Keratinocyte (primary cell): ENCODE measurements around the gene DCDC2. TPM values are rescaled to one million over a fixed set of nuclear protein-coding genes. Genes with fewer than 3 reads are reported as not detected.

Experiments
- DNase-seq: peaks from one replicate; pipeline ENCODE4 v3.0.0-alpha.2; 2011; ENCODE audit warnings: low read depth, missing footprints, low spot score
- FAIRE-seq: peaks from 2 replicates; lab custom pipeline; 2011; peaks lifted over from hg19 to GRCh38; lab: Jason Lieb, UNC
- H2AFZ ChIP-seq: 2 replicates; pipeline ENCODE4 v1.6.0; 2012; ENCODE audit warnings: low read length, control low read depth, inconsistent platforms; ENCODE audit not compliant: control insufficient read depth
- H3K27ac ChIP-seq: 2 replicates; pipeline ENCODE4 v1.5.1; 2011; ENCODE audit warnings: low read length; ENCODE audit not compliant: control insufficient read depth, insufficient read depth
- H3K27me3 ChIP-seq: 3 replicates; pipeline ENCODE4 v1.6.0; 2011; ENCODE audit warnings: low read length; ENCODE audit not compliant: control insufficient read depth, insufficient read depth; ENCODE audit errors: extremely low read depth
- H3K36me3 ChIP-seq, 2 experiments: 2 replicates in 1 of 2; 3 replicates in 1 of 2; pipeline ENCODE4 v1.5.1; 2011; ENCODE audit warnings: low read length in 2 of 2, mild to moderate bottlenecking in 1 of 2; ENCODE audit not compliant: control insufficient read depth in 2 of 2, insufficient read depth in 2 of 2; ENCODE audit errors: extremely low read depth in 1 of 2
- H3K4me1 ChIP-seq: 3 replicates; pipeline ENCODE4 v1.5.1; 2011; ENCODE audit warnings: low read length; ENCODE audit not compliant: control insufficient read depth, insufficient read depth; ENCODE audit errors: extremely low read depth
- H3K4me2 ChIP-seq: 3 replicates; pipeline ENCODE4 v1.6.0; 2011; ENCODE audit warnings: low read depth, low read length; ENCODE audit not compliant: control insufficient read depth, insufficient read depth; ENCODE audit errors: extremely low read depth
- H3K4me3 ChIP-seq, 3 experiments: fragments of 200-600 bp in 1 of 3; sonication (generic) in 1 of 3; 2 replicates in 2 of 3; 3 replicates in 1 of 3; pipeline ENCODE4 v1.5.1; 2011 to 2016; ENCODE audit warnings: low read length in 3 of 3, mild to moderate bottlenecking in 3 of 3, control low read depth in 2 of 3, inconsistent platforms in 1 of 3, low read depth in 1 of 3, mixed read lengths in 1 of 3, mixed run types in 1 of 3, moderate library complexity in 1 of 3; ENCODE audit not compliant: control insufficient read depth in 2 of 3, insufficient read depth in 2 of 3; ENCODE audit errors: extremely low read depth in 1 of 3
- H3K79me2 ChIP-seq: 2 replicates; pipeline ENCODE4 v1.6.0; 2012; ENCODE audit warnings: low read length; ENCODE audit not compliant: control insufficient read depth, insufficient read depth
- H3K9ac ChIP-seq: 3 replicates; pipeline ENCODE4 v1.6.0; 2011; ENCODE audit warnings: low read length; ENCODE audit not compliant: control insufficient read depth, insufficient read depth; ENCODE audit errors: extremely low read depth
- H3K9me1 ChIP-seq: 3 replicates; pipeline ENCODE4 v1.6.0; 2011; ENCODE audit warnings: low read length; ENCODE audit not compliant: control insufficient read depth, insufficient read depth; ENCODE audit errors: extremely low read depth
- H3K9me3 ChIP-seq: 2 replicates; pipeline ENCODE4 v1.5.1; 2012; ENCODE audit warnings: low read depth, low read length; ENCODE audit not compliant: control insufficient read depth
- H4K20me1 ChIP-seq: 3 replicates; pipeline ENCODE4 v1.6.0; 2011; ENCODE audit warnings: low read length; ENCODE audit not compliant: control insufficient read depth, insufficient read depth; ENCODE audit errors: extremely low read depth
- EZH2 ChIP-seq: IDR thresholded peaks from one replicate; pipeline ENCODE4 v1.6.1; 2012; ENCODE audit warnings: inconsistent platforms, mild to moderate bottlenecking, low read length, moderate library complexity
- dilution Hi-C: fragments of 300-500 bp; cut with MboI; formaldehyde crosslinking; loops from one replicate; pipeline ENCODE4 v1.7.0; 2020; ENCODE audit warnings: low sequenced_read_pairs; ENCODE audit not compliant: extremely low pct_ligation_motif_present
- polyA plus RNA-seq, 5 experiments: library from polyadenylated mRNA; depleted of rRNA in 3 of 5; stranded (reverse) in 3 of 5; stranded (forward) in 1 of 5; unstranded in 1 of 5; fragments of >200 nt; gene quantifications; 1 replicate in 1 of 5; 2 replicates in 3 of 5; 3 replicates in 1 of 5; pipeline versions ENCODE4 v1.2.1 to v1.2.3, GENCODE V29; 2011 to 2012; ENCODE audit warnings: missing spikeins in 2 of 5, low read depth in 1 of 5, low replicate concordance in 1 of 5
- TF ChIP-seq, protein P1 (sequence below), 3 experiments: IDR thresholded peaks in 1 of 3; conservative IDR thresholded peaks in 1 of 3; optimal IDR thresholded peaks in 1 of 3; 2 replicates in 2 of 3; 3 replicates in 1 of 3; pipeline versions ENCODE3 to v1.5.1; 2011; ENCODE audit warnings: low read length in 3 of 3, mild to moderate bottlenecking in 3 of 3, moderate library complexity in 2 of 3, control low read depth in 1 of 3, inconsistent platforms in 1 of 3; ENCODE audit not compliant: insufficient read depth in 2 of 3; ENCODE audit errors: extremely low read depth in 1 of 3

The DCDC2 gene
- polyA plus RNA-seq, 1 donor (not counting 4 experiments of a cell fraction or from before 2014, with no cell fraction given): 0.10 TPM

DNA sequence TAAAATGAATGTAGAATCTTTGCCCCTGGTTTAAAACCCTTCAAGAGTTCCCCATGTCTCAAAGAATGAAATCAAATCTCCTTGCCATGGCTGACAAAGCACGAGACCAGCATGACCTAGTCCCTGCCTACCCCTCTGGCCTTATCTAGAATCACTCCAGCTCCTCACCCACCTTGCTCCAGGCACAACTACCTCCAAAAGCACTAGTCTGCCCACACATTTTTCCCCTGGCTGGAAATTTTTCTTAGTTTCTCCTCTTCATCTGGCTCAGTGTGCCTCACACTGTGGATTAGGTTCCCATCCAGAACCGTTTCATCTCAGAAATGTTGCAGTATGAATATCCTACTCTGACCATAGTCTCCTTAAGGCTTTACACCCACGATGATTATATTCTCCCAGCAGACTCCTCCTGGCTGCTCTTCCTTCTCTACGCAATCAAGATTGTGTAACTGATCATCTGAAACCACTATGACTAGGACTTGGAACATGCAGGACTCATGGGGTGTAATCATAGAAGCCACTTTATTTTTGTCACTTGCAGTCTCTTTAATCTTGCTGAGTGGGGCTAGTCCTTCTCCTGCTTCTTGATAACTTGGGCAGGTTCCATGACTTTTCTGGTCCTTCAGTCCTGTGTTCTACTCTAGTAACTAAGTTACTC, 37.0 kb upstream of the DCDC2 start:
- dilution Hi-C loops: loop anchor here (25.0 kb wide), 1 partner anchor 108 kb away; no protein-coding TSS in a partner anchor
- DNase-seq: no peak
- no peaks in the 10 kb centered on the region for H3K4me1 ChIP-seq
- no peak for TF ChIP-seq EZH2
- TF ChIP-seq, protein P1, sequence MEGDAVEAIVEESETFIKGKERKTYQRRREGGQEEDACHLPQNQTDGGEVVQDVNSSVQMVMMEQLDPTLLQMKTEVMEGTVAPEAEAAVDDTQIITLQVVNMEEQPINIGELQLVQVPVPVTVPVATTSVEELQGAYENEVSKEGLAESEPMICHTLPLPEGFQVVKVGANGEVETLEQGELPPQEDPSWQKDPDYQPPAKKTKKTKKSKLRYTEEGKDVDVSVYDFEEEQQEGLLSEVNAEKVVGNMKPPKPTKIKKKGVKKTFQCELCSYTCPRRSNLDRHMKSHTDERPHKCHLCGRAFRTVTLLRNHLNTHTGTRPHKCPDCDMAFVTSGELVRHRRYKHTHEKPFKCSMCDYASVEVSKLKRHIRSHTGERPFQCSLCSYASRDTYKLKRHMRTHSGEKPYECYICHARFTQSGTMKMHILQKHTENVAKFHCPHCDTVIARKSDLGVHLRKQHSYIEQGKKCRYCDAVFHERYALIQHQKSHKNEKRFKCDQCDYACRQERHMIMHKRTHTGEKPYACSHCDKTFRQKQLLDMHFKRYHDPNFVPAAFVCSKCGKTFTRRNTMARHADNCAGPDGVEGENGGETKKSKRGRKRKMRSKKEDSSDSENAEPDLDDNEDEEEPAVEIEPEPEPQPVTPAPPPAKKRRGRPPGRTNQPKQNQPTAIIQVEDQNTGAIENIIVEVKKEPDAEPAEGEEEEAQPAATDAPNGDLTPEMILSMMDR (optimal IDR thresholded peaks at IDR 0.05 in 1 of 3, IDR thresholded peaks at IDR 0.05 in 1 of 3, conservative IDR thresholded peaks at IDR 0.05 in 1 of 3; ENCODE audit: extremely low read depth in 1 of 3, insufficient read depth in 2 of 3, low read length in 3 of 3): no peak
- no peaks in the 10 kb centered on the region for H3K27me3 ChIP-seq
- no peaks in the 10 kb centered on the region for H3K9me3 ChIP-seq
- no peak overlapping the region for H2AFZ ChIP-seq
- no peaks in the 10 kb centered on the region for H3K36me3 ChIP-seq
- H4K20me1 ChIP-seq: no peaks in the 10 kb centered on the region
- no peak overlapping the region for H3K9ac ChIP-seq
- no peak overlapping the region for H3K27ac ChIP-seq
- no peak overlapping the region for H3K4me2 ChIP-seq
- H3K4me3 ChIP-seq: no peak overlapping the region
- FAIRE-seq: no peak
- H3K79me2 ChIP-seq: no peaks in the 10 kb centered on the region
- H3K9me1 ChIP-seq: no peaks in the 10 kb centered on the region

DNA sequence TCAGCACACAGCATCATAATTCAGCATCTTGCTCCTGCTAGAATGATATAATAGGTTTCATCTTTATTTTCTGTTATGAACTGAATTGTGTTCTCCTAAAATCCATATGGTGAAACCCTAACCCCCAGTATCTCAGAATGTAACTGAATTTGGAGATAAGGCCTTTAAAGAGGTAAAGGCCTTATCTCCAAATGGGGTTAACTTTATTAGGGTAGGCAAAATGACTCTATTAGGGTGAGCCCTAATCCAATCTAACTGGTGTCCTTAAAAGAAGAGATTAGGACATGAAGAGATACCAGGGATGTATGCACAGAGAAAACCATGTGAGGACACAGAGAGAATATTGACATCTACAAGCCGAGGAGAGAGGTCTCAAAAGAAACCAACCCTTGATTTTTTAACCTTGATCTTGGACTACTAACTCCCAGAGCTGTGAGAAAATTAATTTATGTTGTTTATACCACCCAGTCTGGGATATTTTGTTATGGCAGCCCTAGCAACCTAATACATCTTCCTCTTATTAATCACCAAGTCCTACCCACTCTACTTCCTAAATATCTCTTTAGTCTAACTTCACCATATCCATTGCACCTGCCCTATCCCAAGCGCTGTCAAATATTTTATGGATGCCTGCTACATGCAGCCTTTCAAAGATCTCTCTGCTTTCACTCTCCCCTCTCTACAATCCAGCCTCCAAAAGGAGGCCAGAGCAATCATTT, 36.4 kb upstream of the DCDC2 start:
- Histone ChIP-seq H3K9me3 (no peaks in the 10 kb centered on the region), H3K4me3 (no peak overlapping the region), H3K4me2 (no peak overlapping the region), H3K79me2 (no peaks in the 10 kb centered on the region), H4K20me1 (no peaks in the 10 kb centered on the region), H3K27ac (no peak overlapping the region), H3K9ac (no peak overlapping the region), H3K9me1 (no peaks in the 10 kb centered on the region), H3K36me3 (no peaks in the 10 kb centered on the region), H2AFZ (no peak overlapping the region), H3K27me3 (no peaks in the 10 kb centered on the region), H3K4me1 (no peaks in the 10 kb centered on the region)
- no peak for FAIRE-seq
- no peak for TF ChIP-seq EZH2
- TF ChIP-seq, protein P1 (optimal IDR thresholded peaks at IDR 0.05 in 1 of 3, IDR thresholded peaks at IDR 0.05 in 1 of 3, conservative IDR thresholded peaks at IDR 0.05 in 1 of 3; ENCODE audit: extremely low read depth in 1 of 3, insufficient read depth in 2 of 3, low read length in 3 of 3): no peak
- no peak for DNase-seq
- dilution Hi-C loops: loop anchor here (25.0 kb wide), 1 partner anchor 107 kb away; no protein-coding TSS in a partner anchor
